NB4 (cell line): ENCODE results near the gene ZNHIT2.

Experiments
- POLR2A ChIP-seq: IDR thresholded peaks from 2 replicates; pipeline ENCODE4 v1.6.1; 2011; ENCODE audit warnings: mild to moderate bottlenecking; ENCODE audit not compliant: insufficient read length; ENCODE audit errors: extremely low read depth
- TF ChIP-seq, protein P1 (sequence below): IDR thresholded peaks from one replicate; pipeline ENCODE4 v1.5.1; 2012; ENCODE audit warnings: low read depth, low read length
- TF ChIP-seq, protein P2 (sequence below): IDR thresholded peaks from 2 replicates; pipeline ENCODE4 v1.6.1; 2011; ENCODE audit warnings: low read depth, low read length

DNA sequence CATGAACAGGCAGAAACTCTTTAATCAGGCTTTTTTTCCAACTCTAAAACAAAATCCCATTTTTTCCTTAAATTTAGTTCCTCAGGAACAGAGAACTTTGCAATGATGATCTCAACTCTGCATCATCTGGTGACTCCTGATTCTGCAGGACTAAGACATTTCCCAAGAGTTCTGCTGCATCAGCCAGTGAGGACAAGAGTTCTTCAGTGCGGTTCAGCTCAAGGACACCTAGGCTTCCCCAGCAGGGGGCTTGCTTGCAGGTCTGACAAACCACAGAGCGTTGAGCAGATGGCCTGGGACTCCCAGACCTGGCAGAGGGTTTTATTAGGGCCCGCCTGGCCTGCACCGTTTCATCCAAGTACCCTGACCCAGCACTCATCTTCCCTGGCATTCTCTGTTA lies 40.0 kb downstream of the ZNHIT2 start:
- TF ChIP-seq, protein P1, sequence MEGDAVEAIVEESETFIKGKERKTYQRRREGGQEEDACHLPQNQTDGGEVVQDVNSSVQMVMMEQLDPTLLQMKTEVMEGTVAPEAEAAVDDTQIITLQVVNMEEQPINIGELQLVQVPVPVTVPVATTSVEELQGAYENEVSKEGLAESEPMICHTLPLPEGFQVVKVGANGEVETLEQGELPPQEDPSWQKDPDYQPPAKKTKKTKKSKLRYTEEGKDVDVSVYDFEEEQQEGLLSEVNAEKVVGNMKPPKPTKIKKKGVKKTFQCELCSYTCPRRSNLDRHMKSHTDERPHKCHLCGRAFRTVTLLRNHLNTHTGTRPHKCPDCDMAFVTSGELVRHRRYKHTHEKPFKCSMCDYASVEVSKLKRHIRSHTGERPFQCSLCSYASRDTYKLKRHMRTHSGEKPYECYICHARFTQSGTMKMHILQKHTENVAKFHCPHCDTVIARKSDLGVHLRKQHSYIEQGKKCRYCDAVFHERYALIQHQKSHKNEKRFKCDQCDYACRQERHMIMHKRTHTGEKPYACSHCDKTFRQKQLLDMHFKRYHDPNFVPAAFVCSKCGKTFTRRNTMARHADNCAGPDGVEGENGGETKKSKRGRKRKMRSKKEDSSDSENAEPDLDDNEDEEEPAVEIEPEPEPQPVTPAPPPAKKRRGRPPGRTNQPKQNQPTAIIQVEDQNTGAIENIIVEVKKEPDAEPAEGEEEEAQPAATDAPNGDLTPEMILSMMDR, result no peak
- no peak for TF ChIP-seq POLR2A
- TF ChIP-seq, protein P2, sequence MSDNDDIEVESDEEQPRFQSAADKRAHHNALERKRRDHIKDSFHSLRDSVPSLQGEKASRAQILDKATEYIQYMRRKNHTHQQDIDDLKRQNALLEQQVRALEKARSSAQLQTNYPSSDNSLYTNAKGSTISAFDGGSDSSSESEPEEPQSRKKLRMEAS, result no peak
